Forelimb muscle (tissue), 1 donor: ENCODE results near the gene AGPS. TPM values are rescaled to one million over a fixed set of nuclear protein-coding genes. Genes with fewer than 3 reads are reported as not detected.

Experiments
- DNase-seq: peaks from one replicate; pipeline ENCODE4 v3.0.0-alpha.2; 2013; ENCODE audit warnings: low read depth
- polyA plus RNA-seq: library from polyadenylated mRNA; unstranded; fragments of 120-200 nt; gene quantifications from one replicate; pipeline ENCODE4 v1.2.1, GENCODE V29; 2013; ENCODE audit not compliant: insufficient read length

AGPS gene
- polyA plus RNA-seq, 1 donor = 26.7 TPM

DNA sequence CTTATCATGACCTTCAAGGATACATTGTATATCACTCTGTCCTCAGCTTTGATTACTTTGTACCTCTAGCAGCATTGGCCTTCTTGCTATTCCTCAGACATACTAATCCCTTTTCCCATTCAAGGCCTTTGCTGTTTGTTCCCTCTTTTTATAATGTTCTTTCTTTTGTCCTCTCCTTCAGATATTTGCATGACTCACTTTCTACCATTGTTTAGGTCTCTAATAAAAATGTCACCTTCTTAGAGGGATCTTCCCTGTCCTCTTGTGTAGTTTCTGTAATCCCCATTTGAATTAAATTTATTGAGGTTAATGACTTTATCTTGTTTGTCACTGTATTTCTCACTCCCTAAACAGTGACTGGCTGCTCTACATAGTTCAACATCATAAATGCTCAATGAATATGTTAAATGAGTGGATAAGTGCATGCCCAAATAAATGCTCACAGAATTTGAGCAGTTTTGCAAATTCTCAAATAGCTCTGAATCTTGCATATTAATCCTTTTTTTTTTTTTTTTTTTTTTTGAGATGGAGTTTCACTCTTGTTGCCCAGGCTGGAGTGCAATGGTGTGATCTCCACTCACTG is 135.9 kb downstream of the AGPS start:
- no peak for DNase-seq

DNA sequence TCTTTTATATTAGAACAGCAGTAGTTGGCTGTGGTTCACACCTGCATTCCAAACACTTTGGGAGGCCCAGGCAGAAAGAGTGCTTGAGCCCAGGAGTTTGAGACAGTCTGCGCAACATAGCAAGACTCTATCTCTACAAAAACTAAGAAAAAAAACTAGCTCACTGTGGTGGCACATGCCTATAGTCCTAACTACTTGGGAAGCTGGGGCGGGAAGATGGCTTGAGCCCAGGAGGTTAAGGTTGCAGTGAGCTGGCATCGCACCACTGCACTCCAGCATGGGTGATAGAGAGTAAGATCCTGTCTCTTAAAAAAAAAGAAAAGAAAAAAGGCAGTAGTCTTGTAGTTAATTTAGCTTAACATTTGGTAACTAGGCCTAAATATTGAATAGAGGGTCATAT is 136.6 kb downstream of the AGPS start:
- DNase-seq = no peak

DNA sequence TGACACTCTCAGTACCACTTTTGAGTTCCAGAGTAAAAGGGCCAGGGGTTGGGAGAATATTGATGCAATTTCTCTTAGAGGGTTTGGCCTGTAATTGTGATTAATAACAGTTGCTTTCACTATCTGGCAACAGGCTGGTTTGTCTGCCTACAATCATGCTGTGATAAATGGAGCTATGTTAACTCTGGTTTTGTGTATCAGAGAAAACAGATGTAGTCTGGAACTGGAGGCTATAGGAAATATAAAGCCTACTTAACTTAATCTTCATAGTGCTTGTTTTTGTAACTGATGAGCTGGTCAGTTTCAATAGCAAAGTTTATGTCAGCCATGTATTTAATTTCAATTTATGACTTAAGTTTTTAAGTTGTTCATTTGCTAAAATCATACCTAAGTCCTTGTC is 138.0 kb downstream of the AGPS start:
- DNase-seq = no peak

DNA sequence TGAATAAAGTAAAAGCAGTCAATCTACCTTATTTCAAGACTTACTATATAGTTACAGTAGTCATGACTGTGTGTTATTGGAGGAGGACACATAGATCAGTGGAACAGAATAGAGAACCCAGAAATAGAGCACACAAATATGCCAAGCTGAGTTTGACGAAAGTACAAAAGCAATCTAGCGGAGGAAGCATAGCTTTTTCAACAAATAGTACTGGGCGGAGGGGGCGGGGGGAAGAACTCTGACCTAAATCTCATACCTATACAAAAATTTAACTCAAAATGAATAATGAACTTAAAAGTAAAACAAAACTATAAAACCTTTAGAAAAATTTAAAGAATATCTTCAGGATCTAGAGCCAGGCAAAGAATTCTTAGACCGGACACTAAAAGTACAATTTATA is 139.1 kb downstream of the AGPS start:
- no peak for DNase-seq

DNA sequence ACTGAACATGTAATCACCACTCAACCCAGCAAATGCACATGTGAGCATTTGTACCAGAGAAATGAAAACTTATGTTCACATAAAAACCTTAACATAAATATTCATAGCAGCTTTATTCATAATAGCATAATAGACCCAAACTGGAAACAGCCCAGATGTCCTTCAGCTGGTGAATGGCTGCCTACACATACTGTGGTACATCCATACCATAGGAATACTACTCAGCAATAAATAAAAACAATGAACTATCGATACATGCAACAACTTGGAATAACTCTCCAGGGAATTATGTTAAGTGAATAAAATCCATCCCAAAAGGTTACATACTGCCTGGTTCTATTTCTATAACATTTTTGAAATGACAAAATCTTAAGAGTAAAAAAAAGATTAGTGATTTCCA is 140.0 kb downstream of the AGPS start:
- no peak for DNase-seq

DNA sequence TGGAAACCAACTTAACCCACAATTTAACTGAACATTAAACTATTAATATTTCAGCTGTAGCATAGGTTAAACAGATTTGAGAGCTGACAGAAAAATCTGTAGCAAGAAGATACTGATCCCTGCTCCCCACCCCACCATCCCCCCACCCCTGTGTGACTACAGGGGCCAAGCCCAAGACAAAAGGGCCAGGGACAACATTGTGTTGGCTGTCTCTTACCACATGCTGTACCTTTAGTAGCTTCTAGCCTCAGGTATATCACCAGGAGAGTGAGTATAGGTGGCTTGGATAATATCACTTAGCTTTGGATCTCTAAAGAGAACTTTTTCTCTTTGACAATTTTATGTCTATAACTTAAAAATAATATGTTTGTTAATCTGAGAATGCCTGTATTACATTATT is 140.7 kb downstream of the AGPS start:
- DNase-seq = no peak

DNA sequence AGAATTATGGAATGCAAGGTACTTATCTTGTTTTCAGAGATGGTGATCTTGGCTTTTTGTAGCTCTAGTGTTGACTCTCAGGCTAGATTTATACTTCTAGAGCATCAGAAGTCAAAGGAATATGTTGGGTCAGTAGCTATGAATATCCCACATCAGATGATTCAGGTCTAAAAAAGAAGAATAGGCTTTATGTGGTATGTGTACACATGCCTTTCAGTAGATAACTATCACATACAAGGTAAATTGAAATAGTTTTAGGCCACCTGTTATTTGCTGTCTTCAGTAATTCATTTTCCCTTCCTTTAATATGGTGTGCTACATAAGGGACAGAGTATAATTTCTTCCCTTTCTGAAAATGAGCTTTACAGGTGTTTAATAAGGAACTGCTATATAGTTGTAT is 142.4 kb downstream of the AGPS start:
- DNase-seq = no peak

DNA sequence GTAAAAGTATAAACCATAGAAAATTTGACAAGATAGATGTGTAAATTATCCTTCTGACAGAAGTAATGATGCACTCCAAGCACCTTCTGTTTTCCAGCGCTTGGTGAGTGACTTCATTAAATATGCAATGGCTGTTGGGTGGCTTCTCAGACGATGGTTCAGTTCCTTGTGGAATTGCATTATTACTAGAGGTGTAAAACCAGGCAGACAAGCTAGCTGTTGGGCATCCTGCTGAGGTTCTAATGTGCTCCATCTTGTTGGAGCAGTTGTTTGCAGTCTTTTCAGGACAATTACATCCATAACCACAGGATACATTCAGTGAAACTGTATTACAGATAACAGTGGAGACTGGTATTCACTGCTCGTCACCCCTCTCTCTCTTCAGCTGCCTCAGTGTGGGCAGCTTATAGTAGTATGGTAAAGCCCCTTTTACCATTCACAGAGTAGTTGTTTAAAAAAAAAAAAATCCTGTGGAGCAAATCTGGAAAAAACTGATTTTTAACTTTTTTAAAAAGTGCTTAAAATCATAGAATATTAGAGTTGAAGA is 143.5 kb downstream of the AGPS start:
- no peak for DNase-seq

DNA sequence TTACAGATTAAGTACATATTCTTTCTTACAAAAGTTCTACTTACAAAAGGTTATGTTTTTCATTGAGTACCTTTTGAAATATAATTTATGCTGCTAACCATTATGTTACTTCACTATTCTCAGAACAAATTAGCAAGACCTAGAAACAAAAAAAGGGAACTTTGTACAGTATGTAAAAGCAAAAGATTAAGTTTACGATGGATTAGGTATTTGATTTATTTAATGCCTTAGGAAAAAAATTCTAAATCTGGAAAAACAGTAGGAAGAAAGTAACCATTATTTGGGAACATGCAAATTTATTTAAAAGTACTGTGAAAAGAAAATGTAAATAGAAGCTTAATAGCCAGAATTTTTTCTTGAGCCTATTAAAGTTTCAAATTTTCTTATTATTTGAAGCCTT is 144.6 kb downstream of the AGPS start:
- no peak for DNase-seq

DNA sequence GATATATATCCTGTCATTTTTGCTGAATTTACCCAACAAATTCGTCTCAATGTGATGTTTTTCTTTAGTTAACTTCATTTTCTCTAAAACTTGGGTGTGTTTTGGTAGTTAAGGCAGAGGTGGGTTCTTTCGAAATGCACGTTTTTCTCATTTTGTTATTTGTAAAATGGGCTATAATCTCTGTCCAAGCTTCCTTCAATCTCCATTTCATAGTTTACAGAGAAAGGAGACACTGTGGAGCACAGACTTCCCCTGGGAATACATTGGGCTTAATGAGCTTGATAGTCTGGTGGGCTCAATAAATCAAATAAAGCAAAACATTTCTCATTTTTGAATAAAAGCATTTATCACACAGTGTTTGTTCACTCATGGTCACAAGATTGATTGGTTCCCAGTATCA is 145.1 kb downstream of the AGPS start:
- no peak for DNase-seq

DNA sequence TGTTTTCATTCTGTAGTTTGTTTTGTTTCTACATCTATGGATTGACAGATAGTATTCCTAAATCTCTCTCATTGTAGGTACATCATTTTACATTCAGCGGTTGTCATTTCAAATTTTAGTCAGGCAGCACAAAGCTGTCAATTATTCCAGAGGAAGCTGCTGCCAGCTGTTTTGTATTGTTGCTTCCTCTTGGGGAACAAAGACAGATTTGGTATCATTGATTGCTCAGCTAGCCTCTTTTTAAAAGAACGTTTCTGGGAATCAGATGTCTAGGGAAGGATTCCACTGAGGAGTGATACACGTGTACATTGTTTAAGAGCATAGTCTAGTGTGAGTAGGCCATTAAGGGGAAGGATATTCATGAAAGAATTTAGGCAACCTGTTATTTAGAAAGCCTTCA is 145.8 kb downstream of the AGPS start:
- DNase-seq = no peak

DNA sequence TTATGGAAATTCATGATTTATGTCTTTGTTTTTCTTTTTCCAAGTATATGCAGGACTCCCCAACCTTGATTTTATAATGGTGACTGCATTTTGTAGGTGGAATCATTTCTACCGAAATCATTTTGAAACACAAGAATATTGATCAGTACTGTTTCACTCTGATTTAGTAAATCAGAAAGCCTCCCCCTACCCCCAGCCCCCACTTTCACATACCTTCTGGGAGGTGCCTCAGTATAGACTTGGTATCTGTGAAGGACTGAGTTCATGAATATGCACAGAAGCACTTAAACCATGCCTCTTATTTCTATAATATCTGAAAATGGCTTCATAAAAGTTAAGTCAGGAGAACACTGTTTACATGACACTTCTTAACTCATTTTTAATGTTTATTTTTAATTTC is 147.7 kb downstream of the AGPS start:
- DNase-seq = no peak

DNA sequence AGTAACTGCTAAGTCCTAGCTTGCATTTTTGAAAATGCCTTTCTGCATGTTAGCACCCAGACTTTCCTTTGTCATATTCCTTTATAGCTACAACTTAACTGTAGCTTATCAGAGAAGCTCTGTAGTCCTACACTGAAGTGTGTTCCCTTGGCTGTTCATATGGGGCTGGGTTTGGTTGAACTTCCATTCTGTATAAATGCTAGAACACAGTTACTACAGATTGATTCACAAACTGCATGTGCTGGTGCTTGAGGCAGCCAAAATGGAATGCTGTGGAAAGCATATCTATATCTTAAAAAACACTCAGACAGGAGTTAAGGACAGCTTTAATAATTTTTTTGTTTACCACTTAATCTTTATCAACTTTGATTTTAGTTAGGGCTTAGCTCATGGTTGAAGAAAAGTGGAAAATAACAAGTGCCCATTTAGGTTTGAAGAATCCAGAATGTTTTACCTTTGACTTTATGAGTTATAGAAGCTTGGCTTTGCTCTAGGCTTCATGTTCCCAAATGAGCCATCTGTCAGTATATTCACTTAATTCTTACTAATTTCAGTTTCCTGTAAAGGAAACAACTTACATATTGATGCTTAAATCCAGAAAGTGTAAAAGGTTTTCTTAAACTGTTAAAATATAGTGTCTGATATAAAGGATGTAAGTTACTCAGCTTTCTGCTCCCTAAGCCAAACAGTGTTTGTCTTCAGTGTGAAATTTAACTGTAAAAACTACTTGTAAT is 148.9 kb downstream of the AGPS start:
- DNase-seq = no peak

DNA sequence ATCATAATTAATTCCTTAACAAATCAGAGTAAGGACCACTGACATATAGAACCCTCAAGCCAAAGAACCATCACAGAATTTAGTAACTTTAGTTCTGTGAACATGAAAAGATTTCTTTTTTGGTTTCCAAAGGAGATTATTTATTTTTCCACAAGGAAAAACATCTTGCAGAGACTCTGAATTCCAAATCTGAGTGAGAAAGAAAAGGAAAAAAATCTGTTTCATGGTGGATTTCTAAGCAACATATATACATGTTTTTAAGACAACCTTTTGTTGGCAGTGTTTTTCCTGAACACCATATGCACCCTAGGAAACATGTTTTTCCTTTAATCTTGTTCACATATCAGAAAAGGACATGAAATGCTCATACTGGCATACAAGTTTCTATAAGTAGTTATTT is 149.8 kb downstream of the AGPS start:
- peak; percentile 32 for DNase-seq

DNA sequence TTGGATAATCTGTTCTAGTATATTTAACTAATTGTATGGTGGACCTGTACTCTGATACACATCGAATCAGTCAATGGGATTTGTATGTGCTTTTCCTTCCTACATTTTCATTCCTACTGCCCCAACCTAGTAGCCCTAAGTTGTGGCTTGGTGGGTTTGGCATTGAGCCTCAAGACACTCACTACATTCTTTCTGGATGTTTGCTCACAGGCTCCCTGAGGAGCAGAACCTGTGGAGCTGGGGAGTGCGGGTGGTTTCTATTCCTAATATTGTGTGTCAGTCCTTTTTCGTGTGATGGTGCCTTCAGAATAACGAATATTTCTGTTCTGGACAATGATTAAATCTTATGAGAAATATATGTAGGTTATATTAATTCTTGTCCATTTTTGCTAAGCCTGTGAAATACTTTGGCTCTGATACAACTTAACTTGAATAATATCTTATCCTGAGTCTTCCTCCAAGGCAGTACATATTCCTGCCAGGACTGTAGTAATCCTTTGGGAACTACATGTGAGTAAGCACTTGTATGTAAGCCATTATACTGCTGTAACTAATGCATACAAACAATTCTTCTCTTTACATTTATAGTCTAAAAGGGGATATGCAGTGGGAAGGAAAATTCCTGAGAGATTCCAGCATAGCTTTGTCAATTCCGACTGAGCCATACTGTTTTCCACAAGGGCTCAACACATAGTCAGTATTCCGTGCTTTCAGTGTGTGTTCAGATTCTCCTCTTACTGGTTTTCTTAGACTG is 150.6 kb downstream of the AGPS start:
- DNase-seq = peak; percentile 77

DNA sequence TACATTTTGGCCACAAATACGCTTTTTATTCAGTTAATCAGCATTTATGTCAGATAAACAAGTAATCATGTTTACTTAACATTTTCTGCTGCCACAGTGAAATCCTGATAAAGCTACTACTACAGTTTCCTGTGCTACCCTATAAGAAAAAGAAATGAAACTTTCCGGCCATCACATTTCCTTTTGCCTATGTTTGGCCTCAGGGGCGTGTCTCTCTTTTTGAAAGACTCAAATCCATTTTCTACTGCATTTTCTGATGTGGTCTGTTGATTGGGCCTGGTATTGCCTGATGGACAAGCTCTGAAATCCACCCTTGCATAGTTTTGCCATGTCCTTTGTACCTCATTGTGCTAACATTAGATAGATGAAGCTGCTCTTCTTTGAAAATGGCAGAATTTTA is 152.6 kb downstream of the AGPS start:
- DNase-seq = no peak

DNA sequence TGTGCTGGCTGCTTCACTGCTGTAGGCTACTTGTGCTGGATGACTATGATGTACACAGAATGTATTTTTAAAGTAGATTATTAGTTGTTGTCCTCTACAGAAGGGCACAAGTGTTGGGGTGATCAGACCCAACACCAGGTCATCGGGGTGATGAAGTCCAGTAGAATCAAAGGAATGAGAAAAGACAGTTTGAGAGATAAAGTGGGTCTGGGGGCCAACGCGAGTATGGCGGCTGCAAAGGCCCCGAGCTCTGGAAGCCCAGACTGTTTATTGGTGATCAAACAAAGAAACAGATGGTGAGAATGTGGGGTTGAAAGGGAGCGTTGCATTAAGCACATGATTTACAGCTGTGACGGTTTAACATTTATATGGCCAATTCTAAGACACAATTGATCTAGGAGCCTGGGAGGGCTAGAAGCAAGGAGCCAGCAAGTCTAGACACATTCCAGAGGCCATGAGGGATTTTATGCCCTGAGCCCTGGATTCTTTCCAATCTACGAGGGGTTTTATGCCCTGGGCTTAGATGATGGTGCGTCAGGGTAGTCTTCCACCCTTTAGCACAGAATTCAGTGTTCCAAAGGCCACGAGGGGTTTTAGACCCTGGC is 153.5 kb downstream of the AGPS start:
- no peak for DNase-seq

DNA sequence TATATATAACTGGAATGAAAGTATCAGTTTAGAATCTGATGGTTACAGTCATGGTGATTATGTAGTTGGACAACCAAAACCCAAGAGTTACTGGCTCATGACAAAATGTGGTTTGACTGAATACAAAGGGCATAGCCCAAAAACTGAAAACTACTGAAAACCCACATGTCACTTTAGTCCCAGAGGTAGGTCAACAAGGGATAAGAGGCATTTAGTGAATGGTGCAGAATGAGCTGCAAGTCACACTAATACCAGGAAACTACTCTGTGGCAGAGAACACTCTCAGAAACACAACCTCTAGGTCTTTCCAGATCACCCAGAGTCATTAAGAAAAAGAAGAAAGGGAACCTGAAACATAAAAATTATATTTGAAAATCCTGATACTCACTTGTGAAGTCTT is 154.5 kb downstream of the AGPS start:
- DNase-seq = no peak

DNA sequence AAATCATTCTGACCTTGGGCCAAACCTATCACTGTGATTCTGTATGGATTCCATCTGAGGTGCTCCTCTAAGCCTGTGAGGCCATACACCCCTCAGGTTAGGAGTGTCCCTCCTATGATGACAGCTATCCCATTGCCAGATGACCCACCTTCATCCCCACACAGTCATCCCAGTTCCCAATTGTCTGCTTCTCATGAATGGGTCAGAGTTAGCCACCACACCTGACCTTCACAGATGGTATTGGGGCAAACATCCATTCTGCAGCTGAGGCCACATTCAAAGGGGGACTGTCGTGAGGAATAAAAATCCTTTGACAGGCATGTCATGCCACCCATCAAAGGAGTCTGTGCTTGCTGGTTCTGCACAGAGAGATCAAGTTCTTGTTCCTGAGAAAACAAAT is 155.2 kb downstream of the AGPS start:
- no peak for DNase-seq

DNA sequence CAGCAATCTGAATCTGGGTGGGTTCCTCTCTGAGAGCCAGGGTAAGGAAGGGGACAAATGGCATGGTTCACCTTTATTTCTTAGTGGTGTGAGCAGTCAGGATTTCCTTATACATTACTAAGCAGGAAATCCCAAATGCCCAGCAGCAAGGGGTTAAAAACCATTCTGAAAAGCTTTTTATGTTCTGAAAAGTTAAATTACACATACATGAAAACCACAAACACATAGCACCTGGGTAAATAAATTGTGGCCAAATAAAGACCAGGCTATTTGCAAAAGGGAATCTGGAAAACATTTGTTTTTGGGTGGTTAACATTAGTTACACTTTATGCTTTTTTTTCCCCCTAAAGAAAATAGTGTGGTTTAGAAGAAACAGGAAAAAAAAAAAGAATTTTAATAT is 156.1 kb downstream of the AGPS start:
- no peak for DNase-seq

DNA sequence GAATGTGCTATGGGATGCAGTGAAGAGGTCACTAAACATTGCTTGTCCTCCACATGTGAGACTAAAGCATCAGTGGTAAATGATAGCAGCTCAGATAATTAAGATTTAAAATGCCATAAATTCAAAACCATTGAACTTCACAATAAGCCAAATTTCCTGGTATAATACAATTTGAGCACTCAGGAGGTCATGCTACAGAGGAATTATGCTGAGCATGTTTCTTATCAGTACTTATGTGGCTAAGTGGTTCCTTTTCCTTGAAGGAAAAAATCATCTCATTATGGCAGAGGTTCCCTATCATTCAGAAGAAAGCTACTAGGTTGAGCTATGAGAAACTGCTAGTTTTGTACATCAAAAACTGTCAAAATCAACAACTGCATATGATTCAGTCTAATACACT is 156.6 kb downstream of the AGPS start:
- no peak for DNase-seq
